HepG2 (cell line): ENCODE measurements around the gene C11orf68. TPM values are rescaled to one million over a fixed set of nuclear protein-coding genes. Genes with fewer than 3 reads are reported as not detected.

Experiments used
- ARNT ChIP-seq: fragments of 450-650 bp; IDR thresholded peaks from 2 replicates; pipeline ENCODE4 v1.6.1; 2017
- HNRNPH1 ChIP-seq: fragments of 200-400 bp; formaldehyde crosslinking; optimal IDR thresholded peaks from 2 replicates; pipeline ENCODE3; 2017; ENCODE audit warnings: mild to moderate bottlenecking, low read depth, low read length
- KLF15 ChIP-seq: sonication (generic); formaldehyde crosslinking; IDR thresholded peaks from 2 replicates; pipeline ENCODE4 v1.8.1; 2023; ENCODE audit warnings: borderline replicate concordance, mild to moderate bottlenecking, inconsistent platforms, missing genetic modification reagents, mixed read lengths
- MAZ ChIP-seq, 2 experiments: sonication (generic) in 1 of 2; formaldehyde crosslinking in 1 of 2; IDR thresholded peaks; 2 replicates each; pipeline versions ENCODE4 v1.5.0 to v1.6.1; 2012 to 2020; ENCODE audit warnings: low read depth in 2 of 2, mild to moderate bottlenecking in 2 of 2, borderline replicate concordance in 1 of 2, improper control_type of control experiment in 1 of 2, low read length in 1 of 2, missing genetic modification reagents in 1 of 2, moderate library complexity in 1 of 2
- MIER2 ChIP-seq: IDR thresholded peaks from 2 replicates; pipeline ENCODE4 v1.6.1; 2016; ENCODE audit warnings: missing biosample characterization, missing genetic modification reagents
- MTF2 ChIP-seq: sonication (generic); formaldehyde crosslinking; IDR thresholded peaks from 2 replicates; pipeline ENCODE4 v1.5.0; 2020; ENCODE audit warnings: missing genetic modification reagents, borderline replicate concordance
- ZNF292 ChIP-seq: sonication (generic); formaldehyde crosslinking; IDR thresholded peaks from 2 replicates; pipeline ENCODE4 v1.8.1; 2022; ENCODE audit warnings: mild to moderate bottlenecking, low read depth, missing genetic modification reagents, borderline replicate concordance
- polyA plus RNA-seq, 8 experiments: library from polyadenylated mRNA; depleted of rRNA in 3 of 8; stranded (reverse) in 7 of 8; unstranded in 1 of 8; fragments of >200 nt; fragmentation: Illumina TruSeq in 4 of 8; extraction: Trizol in 4 of 8; gene quantifications; 2 replicates each; pipeline versions ENCODE4 v1.2.1 to v1.2.3, GENCODE V29; 2011 to 2016; ENCODE audit warnings: low read depth in 4 of 8, missing spikeins in 1 of 8, mixed read lengths in 1 of 8; ENCODE audit not compliant: insufficient read depth in 1 of 8
- total RNA-seq, 5 experiments: library from RNA; depleted of rRNA; stranded (reverse); fragments of >200 nt; fragmentation: Illumina TruSeq; extraction: Trizol; gene quantifications; 2 replicates each; pipeline ENCODE4 v1.2.3, GENCODE V29; 2016; ENCODE audit warnings: low read depth in 1 of 5
- TF ChIP-seq, protein P1 (sequence below): sonication (generic); formaldehyde crosslinking; IDR thresholded peaks from 2 replicates; pipeline ENCODE4 v1.4.0; 2020; ENCODE audit warnings: missing genetic modification reagents, mild to moderate bottlenecking, borderline replicate concordance
- TF ChIP-seq, protein P2 (sequence below): sonication (generic); formaldehyde crosslinking; IDR thresholded peaks from 2 replicates; pipeline ENCODE4 v1.8.1; 2023; ENCODE audit warnings: mild to moderate bottlenecking, inconsistent platforms, moderate library complexity, missing genetic modification reagents, borderline replicate concordance
- TF ChIP-seq, protein P3 (sequence below): sonication (generic); formaldehyde crosslinking; IDR thresholded peaks from 2 replicates; pipeline ENCODE4 v1.4.0; 2020; ENCODE audit warnings: missing genetic modification reagents, mild to moderate bottlenecking, borderline replicate concordance
- TF ChIP-seq, protein P4 (sequence below): sonication (generic); formaldehyde crosslinking; IDR thresholded peaks from one replicate; pipeline ENCODE4 v1.5.1; 2020; ENCODE audit warnings: mild to moderate bottlenecking, missing genetic modification reagents; ENCODE audit errors: not compliant biosample characterization
- TF ChIP-seq, protein P5 (sequence below): sonication (generic); formaldehyde crosslinking; IDR thresholded peaks from 2 replicates; pipeline ENCODE4 v1.8.1; 2022; ENCODE audit warnings: mild to moderate bottlenecking, missing genetic modification reagents

Gene C11orf68
- total and polyA plus RNA-seq, 2 of the 13 experiments (the other 11 are each of a cell fraction or from before 2014, with no cell fraction given) = 8.4 to 28.3 TPM

DNA sequence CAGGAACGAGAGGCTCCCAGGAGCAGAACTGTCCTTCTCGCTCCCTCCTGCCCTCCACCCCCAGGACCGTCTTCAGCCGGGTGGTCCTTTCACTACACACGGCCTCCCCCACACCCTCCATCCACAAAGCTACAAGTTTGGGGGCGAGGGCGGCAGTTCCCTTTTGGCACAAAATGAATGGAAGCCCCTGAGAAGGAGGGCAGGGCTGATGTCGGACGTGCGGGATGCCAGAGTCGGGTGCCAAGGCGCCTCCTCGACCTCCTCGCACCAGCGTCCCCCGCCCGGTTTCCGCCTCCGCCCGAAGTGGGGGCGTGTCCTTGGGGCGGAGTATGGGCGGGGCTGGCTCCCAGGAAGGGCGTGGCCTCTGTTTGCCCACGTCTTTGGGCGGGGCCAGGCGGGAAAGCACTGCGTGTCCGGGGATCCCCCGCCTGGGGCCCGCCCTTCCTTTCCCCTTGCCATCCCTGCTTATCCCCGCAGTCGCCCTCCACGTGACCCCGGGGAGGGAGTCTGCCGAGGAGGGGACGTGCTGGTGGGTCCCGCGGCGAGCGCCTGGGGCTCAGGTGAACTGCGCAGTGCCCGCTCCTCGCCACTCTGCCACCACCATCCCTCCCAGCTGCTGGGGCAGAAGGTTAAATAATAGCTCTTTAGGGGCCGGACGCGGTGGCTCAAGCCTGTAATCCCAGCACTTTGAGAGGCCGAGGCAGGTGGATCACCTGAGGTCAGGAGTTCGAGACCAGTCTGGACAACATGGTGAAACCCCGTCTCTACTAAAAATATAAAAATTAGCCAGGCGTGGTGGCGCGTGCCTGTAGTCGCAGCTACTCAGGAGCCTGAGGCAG lies 45.3 kb downstream of the C11orf68 start (continued):
- TF ChIP-seq, protein P1, sequence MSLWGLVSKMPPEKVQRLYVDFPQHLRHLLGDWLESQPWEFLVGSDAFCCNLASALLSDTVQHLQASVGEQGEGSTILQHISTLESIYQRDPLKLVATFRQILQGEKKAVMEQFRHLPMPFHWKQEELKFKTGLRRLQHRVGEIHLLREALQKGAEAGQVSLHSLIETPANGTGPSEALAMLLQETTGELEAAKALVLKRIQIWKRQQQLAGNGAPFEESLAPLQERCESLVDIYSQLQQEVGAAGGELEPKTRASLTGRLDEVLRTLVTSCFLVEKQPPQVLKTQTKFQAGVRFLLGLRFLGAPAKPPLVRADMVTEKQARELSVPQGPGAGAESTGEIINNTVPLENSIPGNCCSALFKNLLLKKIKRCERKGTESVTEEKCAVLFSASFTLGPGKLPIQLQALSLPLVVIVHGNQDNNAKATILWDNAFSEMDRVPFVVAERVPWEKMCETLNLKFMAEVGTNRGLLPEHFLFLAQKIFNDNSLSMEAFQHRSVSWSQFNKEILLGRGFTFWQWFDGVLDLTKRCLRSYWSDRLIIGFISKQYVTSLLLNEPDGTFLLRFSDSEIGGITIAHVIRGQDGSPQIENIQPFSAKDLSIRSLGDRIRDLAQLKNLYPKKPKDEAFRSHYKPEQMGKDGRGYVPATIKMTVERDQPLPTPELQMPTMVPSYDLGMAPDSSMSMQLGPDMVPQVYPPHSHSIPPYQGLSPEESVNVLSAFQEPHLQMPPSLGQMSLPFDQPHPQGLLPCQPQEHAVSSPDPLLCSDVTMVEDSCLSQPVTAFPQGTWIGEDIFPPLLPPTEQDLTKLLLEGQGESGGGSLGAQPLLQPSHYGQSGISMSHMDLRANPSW = no peak
- TF ChIP-seq, protein P2, sequence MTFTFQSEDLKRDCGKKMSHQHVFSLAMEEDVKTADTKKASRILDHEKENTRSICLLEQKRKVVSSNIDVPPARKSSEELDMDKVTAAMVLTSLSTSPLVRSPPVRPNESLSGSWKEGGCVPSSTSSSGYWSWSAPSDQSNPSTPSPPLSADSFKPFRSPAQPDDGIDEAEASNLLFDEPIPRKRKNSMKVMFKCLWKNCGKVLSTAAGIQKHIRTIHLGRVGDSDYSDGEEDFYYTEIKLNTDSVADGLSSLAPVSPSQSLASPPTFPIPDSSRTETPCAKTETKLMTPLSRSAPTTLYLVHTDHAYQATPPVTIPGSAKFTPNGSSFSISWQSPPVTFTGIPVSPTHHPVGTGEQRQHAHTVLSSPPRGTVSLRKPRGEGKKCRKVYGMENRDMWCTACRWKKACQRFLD = no peak
- TF ChIP-seq, protein P3, sequence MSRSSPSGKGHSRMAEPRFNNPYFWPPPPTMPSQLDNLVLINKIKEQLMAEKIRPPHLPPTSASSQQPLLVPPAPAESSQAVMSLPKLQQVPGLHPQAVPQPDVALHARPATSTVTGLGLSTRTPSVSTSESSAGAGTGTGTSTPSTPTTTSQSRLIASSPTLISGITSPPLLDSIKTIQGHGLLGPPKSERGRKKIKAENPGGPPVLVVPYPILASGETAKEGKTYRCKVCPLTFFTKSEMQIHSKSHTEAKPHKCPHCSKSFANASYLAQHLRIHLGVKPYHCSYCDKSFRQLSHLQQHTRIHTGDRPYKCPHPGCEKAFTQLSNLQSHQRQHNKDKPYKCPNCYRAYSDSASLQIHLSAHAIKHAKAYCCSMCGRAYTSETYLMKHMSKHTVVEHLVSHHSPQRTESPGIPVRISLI (CRISPR knock-in tag) = no peak
- TF ChIP-seq ARNT (no peak), HNRNPH1 (no peak), MAZ (IDR thresholded peaks at IDR 0.05; ENCODE audit: borderline replicate concordance, low read depth, low read length) (peak; percentile 93), MAZ (CRISPR knock-in tag; IDR thresholded peaks at IDR 0.05; ENCODE audit: low read depth) (peak; percentile 77), MIER2 (no peak), ZNF292 (CRISPR knock-in tag) (no peak), KLF15 (no peak), MTF2 (CRISPR knock-in tag) (no peak)
- TF ChIP-seq, protein P4, sequence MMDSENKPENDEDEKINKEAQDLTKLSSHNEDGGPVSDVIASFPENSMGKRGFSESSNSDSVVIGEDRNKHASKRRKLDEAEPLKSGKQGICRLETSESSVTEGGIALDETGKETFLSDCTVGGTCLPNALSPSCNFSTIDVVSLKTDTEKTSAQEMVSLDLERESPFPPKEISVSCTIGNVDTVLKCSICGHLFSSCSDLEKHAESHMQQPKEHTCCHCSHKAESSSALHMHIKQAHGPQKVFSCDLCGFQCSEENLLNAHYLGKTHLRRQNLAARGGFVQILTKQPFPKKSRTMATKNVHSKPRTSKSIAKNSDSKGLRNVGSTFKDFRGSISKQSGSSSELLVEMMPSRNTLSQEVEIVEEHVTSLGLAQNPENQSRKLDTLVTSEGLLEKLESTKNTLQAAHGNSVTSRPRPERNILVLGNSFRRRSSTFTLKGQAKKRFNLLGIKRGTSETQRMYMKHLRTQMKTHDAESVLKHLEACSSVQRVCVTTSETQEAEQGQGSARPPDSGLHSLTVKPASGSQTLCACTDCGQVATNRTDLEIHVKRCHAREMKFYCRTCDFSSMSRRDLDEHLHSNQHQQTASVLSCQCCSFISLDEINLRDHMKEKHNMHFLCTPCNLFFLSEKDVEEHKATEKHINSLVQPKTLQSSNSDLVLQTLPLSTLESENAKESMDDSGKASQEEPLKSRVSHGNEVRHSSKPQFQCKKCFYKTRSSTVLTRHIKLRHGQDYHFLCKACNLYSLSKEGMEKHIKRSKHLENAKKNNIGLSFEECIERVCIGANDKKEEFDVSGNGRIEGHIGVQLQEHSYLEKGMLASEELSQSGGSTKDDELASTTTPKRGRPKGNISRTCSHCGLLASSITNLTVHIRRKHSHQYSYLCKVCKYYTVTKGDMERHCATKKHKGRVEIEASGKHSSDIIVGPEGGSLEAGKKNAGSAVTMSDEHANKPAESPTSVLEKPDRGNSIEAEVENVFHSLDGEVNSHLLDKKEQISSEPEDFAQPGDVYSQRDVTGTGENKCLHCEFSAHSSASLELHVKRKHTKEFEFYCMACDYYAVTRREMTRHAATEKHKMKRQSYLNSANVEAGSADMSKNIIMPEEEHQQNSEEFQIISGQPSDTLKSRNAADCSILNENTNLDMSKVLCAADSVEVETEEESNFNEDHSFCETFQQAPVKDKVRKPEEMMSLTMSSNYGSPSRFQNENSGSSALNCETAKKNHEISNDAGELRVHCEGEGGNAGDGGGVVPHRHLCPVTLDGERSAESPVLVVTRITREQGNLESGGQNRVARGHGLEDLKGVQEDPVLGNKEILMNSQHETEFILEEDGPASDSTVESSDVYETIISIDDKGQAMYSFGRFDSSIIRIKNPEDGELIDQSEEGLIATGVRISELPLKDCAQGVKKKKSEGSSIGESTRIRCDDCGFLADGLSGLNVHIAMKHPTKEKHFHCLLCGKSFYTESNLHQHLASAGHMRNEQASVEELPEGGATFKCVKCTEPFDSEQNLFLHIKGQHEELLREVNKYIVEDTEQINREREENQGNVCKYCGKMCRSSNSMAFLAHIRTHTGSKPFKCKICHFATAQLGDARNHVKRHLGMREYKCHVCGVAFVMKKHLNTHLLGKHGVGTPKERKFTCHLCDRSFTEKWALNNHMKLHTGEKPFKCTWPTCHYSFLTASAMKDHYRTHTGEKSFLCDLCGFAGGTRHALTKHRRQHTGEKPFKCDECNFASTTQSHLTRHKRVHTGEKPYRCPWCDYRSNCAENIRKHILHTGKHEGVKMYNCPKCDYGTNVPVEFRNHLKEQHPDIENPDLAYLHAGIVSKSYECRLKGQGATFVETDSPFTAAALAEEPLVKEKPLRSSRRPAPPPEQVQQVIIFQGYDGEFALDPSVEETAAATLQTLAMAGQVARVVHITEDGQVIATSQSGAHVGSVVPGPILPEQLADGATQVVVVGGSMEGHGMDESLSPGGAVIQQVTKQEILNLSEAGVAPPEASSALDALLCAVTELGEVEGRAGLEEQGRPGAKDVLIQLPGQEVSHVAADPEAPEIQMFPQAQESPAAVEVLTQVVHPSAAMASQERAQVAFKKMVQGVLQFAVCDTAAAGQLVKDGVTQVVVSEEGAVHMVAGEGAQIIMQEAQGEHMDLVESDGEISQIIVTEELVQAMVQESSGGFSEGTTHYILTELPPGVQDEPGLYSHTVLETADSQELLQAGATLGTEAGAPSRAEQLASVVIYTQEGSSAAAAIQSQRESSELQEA (CRISPR knock-in tag) = no peak
- TF ChIP-seq, protein P5, sequence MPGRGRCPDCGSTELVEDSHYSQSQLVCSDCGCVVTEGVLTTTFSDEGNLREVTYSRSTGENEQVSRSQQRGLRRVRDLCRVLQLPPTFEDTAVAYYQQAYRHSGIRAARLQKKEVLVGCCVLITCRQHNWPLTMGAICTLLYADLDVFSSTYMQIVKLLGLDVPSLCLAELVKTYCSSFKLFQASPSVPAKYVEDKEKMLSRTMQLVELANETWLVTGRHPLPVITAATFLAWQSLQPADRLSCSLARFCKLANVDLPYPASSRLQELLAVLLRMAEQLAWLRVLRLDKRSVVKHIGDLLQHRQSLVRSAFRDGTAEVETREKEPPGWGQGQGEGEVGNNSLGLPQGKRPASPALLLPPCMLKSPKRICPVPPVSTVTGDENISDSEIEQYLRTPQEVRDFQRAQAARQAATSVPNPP (CRISPR knock-in tag) = no peak
